ENCODE measurements around the gene RPS6KA1.

The RPS6KA1 gene

DNA sequence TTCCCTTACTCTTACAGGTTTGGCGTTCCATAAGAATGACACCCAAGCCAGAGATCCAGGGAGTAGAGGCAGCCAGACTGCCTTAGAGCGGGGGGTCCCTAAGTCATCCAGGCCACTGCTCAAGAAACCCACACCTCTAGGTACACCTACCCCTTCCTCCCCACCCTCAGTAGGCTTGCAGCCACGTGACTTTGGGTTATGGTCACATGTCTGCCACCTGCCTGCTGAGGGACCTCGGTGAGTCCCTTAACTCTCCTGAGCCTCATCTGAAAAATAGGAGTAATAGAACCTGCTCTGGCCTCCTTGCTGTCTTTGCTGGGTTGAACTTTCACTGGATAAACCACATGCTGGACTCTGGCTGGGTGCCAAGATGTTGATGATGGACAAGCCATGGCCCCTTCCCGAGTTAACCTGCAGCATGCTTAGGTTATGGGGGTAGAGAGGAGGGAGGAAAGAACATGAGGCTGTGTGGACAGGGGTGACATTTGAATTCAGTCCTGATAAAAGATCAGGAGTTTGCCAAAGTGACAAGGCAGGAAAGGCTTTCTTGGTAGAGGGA is 4.5 kb downstream of the RPS6KA1 start:
- H3K4me3 ChIP-seq (ENCODE audit: low read depth, low read length) = no peak overlapping the region
- H3K36me3 ChIP-seq = peaks cover 18% of the 10 kb centered on the region
- H3K27ac ChIP-seq = no peak overlapping the region
- TF ChIP-seq, protein P1, sequence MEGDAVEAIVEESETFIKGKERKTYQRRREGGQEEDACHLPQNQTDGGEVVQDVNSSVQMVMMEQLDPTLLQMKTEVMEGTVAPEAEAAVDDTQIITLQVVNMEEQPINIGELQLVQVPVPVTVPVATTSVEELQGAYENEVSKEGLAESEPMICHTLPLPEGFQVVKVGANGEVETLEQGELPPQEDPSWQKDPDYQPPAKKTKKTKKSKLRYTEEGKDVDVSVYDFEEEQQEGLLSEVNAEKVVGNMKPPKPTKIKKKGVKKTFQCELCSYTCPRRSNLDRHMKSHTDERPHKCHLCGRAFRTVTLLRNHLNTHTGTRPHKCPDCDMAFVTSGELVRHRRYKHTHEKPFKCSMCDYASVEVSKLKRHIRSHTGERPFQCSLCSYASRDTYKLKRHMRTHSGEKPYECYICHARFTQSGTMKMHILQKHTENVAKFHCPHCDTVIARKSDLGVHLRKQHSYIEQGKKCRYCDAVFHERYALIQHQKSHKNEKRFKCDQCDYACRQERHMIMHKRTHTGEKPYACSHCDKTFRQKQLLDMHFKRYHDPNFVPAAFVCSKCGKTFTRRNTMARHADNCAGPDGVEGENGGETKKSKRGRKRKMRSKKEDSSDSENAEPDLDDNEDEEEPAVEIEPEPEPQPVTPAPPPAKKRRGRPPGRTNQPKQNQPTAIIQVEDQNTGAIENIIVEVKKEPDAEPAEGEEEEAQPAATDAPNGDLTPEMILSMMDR (IDR thresholded peaks at IDR 0.05; ENCODE audit: low read depth, low read length) = no peak
- no peaks in the 10 kb centered on the region for H3K27me3 ChIP-seq (ENCODE audit: insufficient read depth, low read depth, severe bottlenecking)
- DNase-seq = no peak
- no peaks in the 10 kb centered on the region for H3K9me3 ChIP-seq (ENCODE audit: severe bottlenecking)

- Histone ChIP-seq H3K36me3 (peaks cover 18% of the 10 kb centered on the region), H3K4me3 (ENCODE audit: low read depth, low read length) (no peak overlapping the region), H3K9me3 (ENCODE audit: severe bottlenecking) (no peaks in the 10 kb centered on the region), H3K27me3 (ENCODE audit: insufficient read depth, low read depth, severe bottlenecking) (no peaks in the 10 kb centered on the region), H3K27ac (no peak overlapping the region)
- no peak for DNase-seq
- TF ChIP-seq, protein P1 (IDR thresholded peaks at IDR 0.05; ENCODE audit: low read depth, low read length) = no peak
Measured at GRCh38 chr1:26535201-26535600, 5.6 kb downstream of the RPS6KA1 start.

DNA sequence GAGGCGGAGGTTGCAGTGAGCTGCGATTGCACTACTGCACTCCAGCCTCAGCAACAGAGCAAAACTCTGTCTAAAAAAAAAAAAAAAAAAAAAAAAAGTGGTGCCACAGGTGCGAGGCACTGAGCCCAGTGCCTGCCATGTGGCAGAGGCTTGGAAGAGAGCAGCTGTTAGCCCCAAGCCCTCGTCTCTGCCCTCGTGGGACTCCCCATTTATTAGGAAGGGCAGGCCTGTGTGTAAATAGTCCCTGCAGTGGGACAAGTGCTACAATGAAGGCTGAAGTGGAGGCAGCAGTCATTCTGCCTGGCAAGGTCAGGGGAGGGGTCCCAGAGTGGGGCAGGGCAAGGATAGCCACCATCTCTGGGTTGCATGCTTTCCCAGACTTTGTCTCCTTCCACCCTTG is 6.5 kb downstream of the RPS6KA1 start:
- H3K9me3 ChIP-seq (ENCODE audit: severe bottlenecking) = no peaks in the 10 kb centered on the region
- peaks cover 18% of the 10 kb centered on the region for H3K36me3 ChIP-seq
- H3K27me3 ChIP-seq (ENCODE audit: insufficient read depth, low read depth, severe bottlenecking) = no peaks in the 10 kb centered on the region
- no peak for DNase-seq
- no peak overlapping the region for H3K4me3 ChIP-seq (ENCODE audit: low read depth, low read length)
- H3K27ac ChIP-seq = no peak overlapping the region
- TF ChIP-seq, protein P1 (IDR thresholded peaks at IDR 0.05; ENCODE audit: low read depth, low read length) = no peak

DNA sequence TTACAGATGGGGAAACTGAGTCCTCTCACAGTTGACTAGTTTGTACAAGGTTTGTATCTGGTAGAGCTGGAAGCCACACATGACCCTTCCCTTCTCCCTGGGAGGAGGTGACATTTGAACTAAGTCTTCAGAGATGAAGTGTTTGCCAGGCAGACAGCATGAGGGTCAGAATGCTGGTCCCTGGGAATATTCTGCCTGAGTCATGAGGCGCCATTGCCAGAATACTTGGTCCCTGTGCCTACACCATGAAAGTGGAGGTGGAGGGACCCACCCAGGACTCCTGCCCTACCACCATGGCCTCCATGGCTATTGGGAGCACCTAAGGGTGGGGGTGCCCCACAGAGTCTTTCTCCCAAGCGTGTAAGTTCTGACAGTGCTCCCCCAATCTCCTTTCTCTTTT is 7.0 kb downstream of the RPS6KA1 start:
- Histone ChIP-seq H3K4me3 (ENCODE audit: low read depth, low read length) (no peak overlapping the region), H3K27ac (no peak overlapping the region)
- TF ChIP-seq, protein P1 (IDR thresholded peaks at IDR 0.05; ENCODE audit: low read depth, low read length) = no peak

GRCh38 chr1:26537951-26538352 is 8.4 kb downstream of the RPS6KA1 start:
- DNase-seq = no peak
- Histone ChIP-seq H3K9me3 (ENCODE audit: severe bottlenecking) (no peaks in the 10 kb centered on the region), H3K36me3 (peaks cover 9% of the 10 kb centered on the region), H3K27me3 (ENCODE audit: insufficient read depth, low read depth, severe bottlenecking) (no peaks in the 10 kb centered on the region), H3K4me3 (ENCODE audit: low read depth, low read length) (no peak overlapping the region), H3K27ac (no peak overlapping the region)
- TF ChIP-seq, protein P1 (IDR thresholded peaks at IDR 0.05; ENCODE audit: low read depth, low read length) = peak; percentile 40

More for the DNA sequence above, 7.0 kb downstream of the RPS6KA1 start:
- peaks cover 18% of the 10 kb centered on the region for H3K36me3 ChIP-seq
- DNase-seq = no peak
- no peaks in the 10 kb centered on the region for H3K27me3 ChIP-seq (ENCODE audit: insufficient read depth, low read depth, severe bottlenecking)
- no peaks in the 10 kb centered on the region for H3K9me3 ChIP-seq (ENCODE audit: severe bottlenecking)
